GM19452 (cell line): Measurements from ENCODE around the gene ATL1.

Experiments
- ATAC-seq: cut with Tn5 transposase; IDR thresholded peaks from one replicate; pipeline ENCODE4 v1.9.1; 2021; ENCODE audit not compliant: unreplicated experiment

ATL1 gene

GRCh38 chr14:50559990-50560930 lies at the start of gene ATL1:
ATL1 (plus strand) TSS chr14:50560145; CDS start chr14:50560266, 121 bp downstream.
- no peak for ATAC-seq

GRCh38 chr14:50510157-50510556 lies 49.8 kb upstream of the ATL1 start:
- ATAC-seq = no peak

DNA sequence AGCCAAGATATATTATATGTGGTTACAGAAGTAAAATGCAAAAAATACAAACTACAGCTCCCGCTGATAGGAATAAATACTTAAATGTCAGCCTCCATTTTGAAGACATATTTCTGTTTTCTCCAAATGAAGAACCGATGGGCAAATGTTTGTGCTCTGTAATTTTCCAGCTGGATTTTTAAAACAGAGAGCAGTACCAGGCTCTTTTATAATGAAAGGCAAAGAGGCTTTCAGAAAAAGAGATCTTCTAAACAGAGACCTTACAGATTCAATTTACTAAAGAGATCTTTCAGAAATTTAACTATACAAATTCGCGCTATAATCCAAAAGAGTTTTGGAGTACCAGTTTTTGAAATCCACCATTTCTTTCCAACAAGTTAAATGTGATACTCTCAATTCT lies 47.5 kb upstream of the ATL1 start:
- no peak for ATAC-seq

DNA sequence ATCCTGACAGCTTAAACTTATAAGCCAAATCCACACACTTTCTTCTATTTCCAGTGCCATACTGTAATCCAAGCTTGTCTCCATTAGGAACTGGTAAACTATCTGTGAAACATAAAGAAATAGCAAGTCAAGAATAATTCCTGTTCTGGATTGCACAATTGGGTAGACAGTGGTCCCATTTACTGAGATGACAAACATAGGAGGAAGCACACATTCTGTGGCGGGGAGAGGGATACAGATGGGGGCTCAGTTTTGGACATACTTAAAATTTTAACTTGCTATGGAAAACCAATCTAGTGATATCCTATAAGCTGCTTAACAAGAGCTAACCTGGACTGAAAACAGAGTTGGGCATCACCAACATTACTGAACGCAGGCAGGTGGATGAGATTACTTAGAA lies 43.9 kb upstream of the ATL1 start:
- ATAC-seq = no peak

DNA sequence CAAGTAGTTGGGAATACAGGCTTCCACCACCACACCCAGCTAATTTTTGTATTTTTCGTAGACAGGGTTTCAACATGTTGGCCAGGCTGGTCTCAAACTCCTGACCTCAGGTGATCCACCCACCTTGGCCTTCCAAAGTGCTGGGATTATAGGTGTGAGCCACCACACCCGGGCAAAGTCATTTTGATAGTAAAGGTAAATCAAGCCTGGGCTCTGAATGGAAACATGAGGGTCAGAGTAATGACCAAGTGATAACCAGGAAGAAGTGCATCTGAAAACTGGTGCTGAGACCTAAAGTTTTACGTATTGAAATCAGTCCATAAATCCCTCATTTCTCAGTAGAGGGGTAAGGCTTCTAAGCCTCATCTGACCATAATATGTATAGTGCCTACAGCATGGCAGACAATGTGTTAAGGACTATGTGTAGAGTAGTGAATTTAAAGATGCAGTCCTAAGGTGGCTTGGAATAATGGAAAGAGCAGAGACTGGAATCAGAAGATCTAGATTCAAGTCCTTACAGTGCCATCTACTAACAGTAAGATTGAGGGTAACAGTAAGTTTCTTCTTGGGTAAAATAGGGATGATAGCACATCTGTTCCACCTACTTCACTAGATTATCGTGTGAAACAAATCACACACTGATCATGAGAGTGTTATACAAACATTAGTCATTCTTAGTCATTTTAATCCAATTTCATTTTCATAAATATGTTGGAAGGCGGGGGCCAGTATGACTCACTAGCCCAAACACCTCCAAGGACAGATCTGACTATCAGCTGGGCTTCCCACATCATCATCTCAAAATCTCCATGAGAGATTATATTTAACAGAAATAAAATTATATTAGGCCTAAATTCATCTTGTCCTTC lies 38.8 kb upstream of the ATL1 start:
- peak; percentile 68 for ATAC-seq

GRCh38 chr14:50521912-50522341 lies 38.0 kb upstream of the ATL1 start:
- peak; percentile 40 for ATAC-seq

DNA sequence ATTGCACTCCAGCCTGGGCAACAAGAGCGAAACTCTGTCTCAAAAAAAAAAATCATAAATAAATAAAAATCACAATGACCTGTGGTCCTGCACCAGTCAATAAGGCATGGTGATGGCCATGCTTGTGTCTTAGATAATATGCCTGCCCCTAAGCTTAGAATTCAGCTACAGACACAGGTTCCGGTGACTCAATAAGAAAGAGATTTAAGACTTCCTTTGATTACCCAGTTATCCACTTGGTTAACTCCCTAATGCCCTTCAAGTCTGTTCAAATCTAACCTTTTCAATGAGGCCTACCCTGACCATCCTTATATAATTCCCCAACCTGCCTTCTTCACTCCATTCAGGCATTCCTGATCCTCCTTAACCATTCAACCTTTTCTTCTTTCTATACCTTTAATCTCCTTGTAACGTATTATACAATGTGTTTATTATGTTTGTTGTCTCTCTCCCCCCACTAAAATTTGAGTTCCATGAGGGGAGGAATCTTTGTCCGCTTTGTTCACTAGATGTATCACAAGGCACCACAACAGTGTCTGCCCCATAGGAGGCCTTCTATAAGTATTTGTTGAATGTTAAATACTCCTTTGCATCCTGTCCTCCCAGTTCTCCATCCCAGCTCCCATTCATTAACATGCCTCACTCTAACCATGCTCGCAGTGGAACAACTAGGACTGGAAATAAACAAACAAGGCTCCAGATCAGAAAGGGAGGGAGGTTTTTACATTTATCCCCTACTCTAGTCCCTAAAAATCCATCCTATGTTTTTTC lies 36.5 kb upstream of the ATL1 start:
- ATAC-seq = no peak

DNA sequence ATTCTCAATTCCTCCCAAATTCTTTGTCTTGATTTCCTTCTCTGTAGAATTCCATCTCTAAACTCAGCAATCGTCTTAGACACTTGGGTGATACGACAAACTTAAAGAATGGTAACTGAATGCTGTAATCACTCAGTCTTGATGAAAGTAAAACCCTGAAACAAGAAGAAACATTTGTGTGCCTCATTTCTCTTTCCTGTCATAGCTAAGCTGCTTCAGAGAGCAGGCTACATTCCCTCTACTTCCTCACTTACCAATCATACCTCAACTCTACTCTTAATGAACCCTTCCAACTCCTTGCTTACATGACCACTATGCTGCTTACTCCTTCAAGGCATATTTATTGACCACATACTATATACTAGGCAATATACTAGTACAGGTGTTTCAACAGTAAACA lies 35.9 kb upstream of the ATL1 start:
- peak; percentile 42 for ATAC-seq

- no peak for ATAC-seq
Measured at GRCh38 chr14:50524731-50525515, 35.0 kb upstream of the ATL1 start.

- ATAC-seq = no peak
Measured at GRCh38 chr14:50528000-50528399, 31.9 kb upstream of the ATL1 start.

DNA sequence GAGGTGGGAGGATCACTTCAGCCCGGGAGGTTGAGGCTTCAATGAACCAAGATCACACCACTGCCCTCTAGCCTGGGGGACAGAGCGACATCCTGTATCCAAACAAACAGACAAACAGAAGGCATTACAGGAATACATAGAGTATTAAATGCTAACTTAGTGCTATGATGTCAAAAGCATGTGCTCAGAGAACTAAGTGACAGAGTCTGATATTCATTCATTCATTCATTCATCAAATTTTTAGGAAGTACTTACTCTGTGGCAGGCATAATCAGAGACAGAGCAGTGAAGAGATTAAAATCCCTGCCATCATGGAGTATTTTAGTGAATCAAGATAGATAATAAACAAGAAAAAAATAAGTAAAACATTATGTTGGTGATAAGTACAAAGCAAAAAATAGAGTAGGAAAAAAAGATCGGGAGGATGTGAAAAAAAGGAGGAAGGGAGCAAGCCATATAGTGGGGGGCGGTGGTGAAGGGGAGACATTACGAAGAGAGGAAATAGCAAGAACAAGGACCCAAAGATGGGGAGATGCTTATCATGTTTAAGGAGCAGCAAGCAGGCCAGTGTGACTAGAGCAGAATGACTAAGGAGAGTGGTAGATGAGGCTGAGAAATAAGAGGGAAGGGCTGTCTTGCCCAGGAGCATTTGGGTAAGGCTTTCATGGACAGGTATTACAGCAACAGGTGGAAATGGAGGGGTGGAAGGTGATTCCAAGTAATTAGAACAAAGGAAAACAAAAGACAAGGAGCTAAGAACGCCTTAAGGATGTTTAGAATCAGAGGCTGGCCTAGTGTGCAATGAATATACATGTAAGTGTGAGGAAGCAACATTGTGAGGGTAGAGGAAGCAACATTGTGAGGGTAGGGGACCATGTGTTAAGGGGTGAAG lies 30.4 kb upstream of the ATL1 start:
- ATAC-seq = no peak

GRCh38 chr14:50530358-50530757 lies 29.6 kb upstream of the ATL1 start:
- no peak for ATAC-seq

DNA sequence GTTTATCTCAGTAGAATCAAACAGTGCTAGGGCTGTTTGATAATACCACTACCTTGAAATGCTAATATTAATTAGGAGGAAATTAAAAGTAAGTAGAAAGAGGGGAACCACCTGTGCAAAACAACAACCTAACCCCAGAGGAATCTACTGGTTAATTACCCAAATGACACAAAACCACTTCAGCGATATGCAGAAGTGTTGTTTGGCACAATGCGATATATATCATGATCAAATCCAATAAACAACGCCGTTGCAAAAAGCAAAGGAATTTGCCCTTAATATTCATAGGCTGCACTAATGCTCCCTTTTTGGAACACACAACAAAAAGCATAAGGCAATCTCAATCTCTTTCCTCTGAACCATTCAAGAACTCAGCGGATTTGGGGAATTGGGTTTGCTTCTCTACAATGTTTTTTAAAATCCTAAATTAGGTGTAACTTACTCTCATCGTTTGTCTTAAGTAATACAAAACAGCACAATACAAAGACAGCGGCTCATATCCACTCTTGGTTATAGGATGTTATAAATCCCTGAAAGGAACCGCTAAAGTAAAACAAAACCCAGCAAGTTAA lies 29.1 kb upstream of the ATL1 start:
- no peak for ATAC-seq

DNA sequence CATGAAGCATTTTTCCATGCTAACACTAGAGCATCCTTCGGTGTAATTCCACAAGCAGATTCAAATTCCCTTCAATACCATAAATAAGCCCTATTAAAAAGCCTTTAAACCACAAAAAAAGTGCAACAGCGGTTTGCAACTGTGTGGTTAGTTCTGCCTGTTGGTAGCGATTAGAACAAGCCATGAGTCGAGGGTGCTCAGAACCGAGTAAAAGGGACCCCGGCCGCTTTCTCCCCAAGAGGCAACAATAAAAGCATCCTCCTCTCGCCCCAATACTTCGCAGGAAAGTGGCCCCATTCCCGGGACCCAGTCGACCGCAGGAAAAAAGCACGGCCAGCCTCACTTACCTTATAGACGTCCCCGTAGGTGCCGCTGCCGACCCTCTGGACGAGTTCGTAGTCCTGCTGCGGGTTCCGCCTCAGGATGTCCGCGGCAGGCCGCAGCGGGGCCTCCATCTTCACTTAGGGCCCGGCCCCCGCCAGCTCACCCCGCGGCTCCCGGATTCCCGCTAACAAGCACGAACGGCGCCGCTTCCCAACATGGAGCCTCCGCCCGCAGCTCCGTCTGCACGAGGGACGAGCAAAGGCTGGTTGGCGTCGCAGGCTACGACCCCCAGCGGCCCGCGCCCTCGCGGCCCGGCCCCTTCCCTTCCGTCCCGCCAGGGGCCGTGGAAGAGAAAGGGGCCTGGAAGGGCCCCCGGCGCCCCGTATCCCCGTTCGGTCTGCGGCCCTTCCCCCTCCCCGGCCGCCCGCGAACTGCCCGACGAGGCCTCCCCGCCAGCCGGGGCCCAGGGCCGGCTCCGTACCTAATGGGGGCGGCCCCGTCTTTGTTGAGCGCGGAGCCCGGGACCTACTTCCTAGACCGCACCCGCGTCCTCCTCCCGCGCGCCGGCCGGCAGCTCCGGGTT lies 28.1 kb upstream of the ATL1 start:
- peak; percentile 15 for ATAC-seq

DNA sequence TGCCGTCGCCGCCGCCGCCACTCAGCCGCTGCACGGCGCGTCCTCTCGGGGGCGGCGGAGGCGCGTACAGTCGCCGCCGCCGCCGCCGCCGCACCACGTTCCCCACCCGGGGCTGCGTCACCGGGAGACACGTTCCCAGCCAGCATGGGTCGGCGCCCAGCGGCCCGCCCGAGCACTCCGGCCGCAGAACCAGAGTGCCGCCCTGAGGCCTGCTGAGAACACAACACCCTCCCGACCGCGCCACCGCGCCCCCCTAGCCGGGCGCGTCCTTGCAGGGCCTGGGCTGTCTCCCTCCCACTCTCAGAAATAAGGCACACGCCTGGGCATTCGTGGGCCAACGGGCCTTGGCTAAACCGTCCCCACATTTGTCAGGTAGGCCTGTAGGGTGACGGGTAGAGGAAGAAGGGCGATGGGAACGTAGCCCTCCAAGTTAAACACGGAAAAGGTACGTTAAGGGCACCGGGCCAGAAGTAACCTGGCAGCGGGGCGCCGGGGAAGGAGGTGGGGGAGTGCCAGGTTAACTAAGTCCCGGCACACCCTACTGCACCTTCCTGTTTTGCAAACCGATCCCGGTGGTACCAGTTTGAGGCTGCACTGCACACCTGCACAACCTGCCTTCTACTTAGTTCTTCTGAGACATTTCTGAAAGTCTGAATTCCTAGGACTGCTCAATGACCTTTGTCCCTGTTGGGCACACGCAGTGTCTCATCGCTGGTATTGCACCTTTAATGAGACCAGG lies 27.3 kb upstream of the ATL1 start, which contains the start of gene MAP4K5:
Gene MAP4K5 (minus strand): TSS at position 68 of the 739 bp plus-strand sequence. CDS start 520 bp downstream, outside the sequence.
- ATAC-seq = peak; percentile 98

GRCh38 chr14:50533241-50533705 lies 26.7 kb upstream of the ATL1 start:
- ATAC-seq = peak; percentile 16

DNA sequence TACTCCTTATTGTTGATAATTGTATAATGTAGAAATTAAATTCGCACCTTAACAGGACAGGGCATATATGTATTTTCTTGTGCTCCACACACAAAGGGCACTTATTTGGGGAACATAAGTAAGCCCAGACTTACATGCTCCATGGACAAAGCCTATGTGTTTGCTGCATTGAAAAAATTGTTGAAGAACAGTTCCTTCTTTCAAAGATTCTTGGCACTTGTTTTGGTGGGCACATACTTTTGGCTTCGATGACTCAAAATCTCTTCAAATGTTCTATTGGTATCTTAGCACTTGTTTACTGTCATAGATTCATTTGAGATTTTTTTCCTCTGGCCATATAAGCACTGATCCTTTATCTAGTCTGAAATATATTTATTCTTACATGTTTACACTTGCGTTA lies 26.1 kb upstream of the ATL1 start:
- no peak for ATAC-seq
